ENCODE results near the gene PDCL3. TPM values are rescaled to one million over a fixed set of nuclear protein-coding genes. Genes with fewer than 3 reads are reported as not detected.

Gene PDCL3
- polyA plus RNA-seq, 1 donor from 2014 or later: 18.5 TPM

- TF ChIP-seq RAD21 (conservative IDR thresholded peaks at IDR 0.05): no peak
Observed at GRCh38 chr2:100535855-100536254, 26.9 kb upstream of the PDCL3 start (continued).

- no peaks in the 10 kb centered on the region for H3F3A ChIP-seq (ENCODE audit: insufficient read depth, low read length, poor library complexity, severe bottlenecking)
- H3K9ac ChIP-seq (ENCODE audit: low read length): no peak overlapping the region
- no peaks in the 10 kb centered on the region for H3K9me3 ChIP-seq (ENCODE audit: low read length)
- H3K27ac ChIP-seq (ENCODE audit: low read length): no peak overlapping the region
- H3K79me2 ChIP-seq (replicated peaks; ENCODE audit: insufficient read depth, low read length): no peaks in the 10 kb centered on the region
- no peaks in the 10 kb centered on the region for H4K20me1 ChIP-seq (ENCODE audit: insufficient read depth)
- H3K9me2 ChIP-seq (ENCODE audit: insufficient read depth, low read length): no peaks in the 10 kb centered on the region
- H3K4me2 ChIP-seq (ENCODE audit: low read length): no peak overlapping the region
- H3K27me3 ChIP-seq (ENCODE audit: insufficient read depth, low read depth, low read length): no peaks in the 10 kb centered on the region
- H2AFZ ChIP-seq (ENCODE audit: low read depth, low read length): no peak overlapping the region
- H3K4me3 ChIP-seq (ENCODE audit: low read length): no peak overlapping the region
- no peaks in the 10 kb centered on the region for H3K36me3 ChIP-seq (ENCODE audit: insufficient read depth, low read length)
- TF ChIP-seq RAD21 (conservative IDR thresholded peaks at IDR 0.05) (no peak), SMC3 (conservative IDR thresholded peaks at IDR 0.05; ENCODE audit: poor library complexity) (no peak), POLR2AphosphoS5 (IDR thresholded peaks at IDR 0.05) (no peak), MXI1 (conservative IDR thresholded peaks at IDR 0.05; ENCODE audit: poor library complexity, severe bottlenecking) (no peak), EZH2 (IDR thresholded peaks at IDR 0.05; ENCODE audit: borderline replicate concordance, insufficient read depth, low read length, poor library complexity, severe bottlenecking) (no peak), EP300 (conservative IDR thresholded peaks at IDR 0.05; ENCODE audit: poor library complexity, severe bottlenecking) (no peak), CTCF (IDR thresholded peaks at IDR 0.05; ENCODE audit: poor library complexity, severe bottlenecking) (no peak), REST (IDR thresholded peaks at IDR 0.05; ENCODE audit: borderline replicate concordance) (no peak), TAF1 (IDR thresholded peaks at IDR 0.05; ENCODE audit: low read depth) (no peak)
Observed at GRCh38 chr2:100537918-100538317, 24.9 kb upstream of the PDCL3 start.

- Histone ChIP-seq H3K9ac (ENCODE audit: low read length) (no peak overlapping the region), H3K4me3 (ENCODE audit: low read length) (no peak overlapping the region), H3K9me2 (ENCODE audit: insufficient read depth, low read length) (no peaks in the 10 kb centered on the region), H3F3A (ENCODE audit: insufficient read depth, low read length, poor library complexity, severe bottlenecking) (no peaks in the 10 kb centered on the region), H3K9me3 (ENCODE audit: low read length) (peaks cover 2% of the 10 kb centered on the region), H3K4me2 (ENCODE audit: low read length) (no peak overlapping the region), H2AFZ (ENCODE audit: low read depth, low read length) (no peak overlapping the region), H3K27ac (ENCODE audit: low read length) (no peak overlapping the region), H3K79me2 (replicated peaks; ENCODE audit: insufficient read depth, low read length) (no peaks in the 10 kb centered on the region), H3K36me3 (ENCODE audit: insufficient read depth, low read length) (no peaks in the 10 kb centered on the region), H4K20me1 (ENCODE audit: insufficient read depth) (no peaks in the 10 kb centered on the region), H3K27me3 (ENCODE audit: insufficient read depth, low read depth, low read length) (no peaks in the 10 kb centered on the region)
- TF ChIP-seq CTCF (IDR thresholded peaks at IDR 0.05; ENCODE audit: poor library complexity, severe bottlenecking) (no peak), EZH2 (IDR thresholded peaks at IDR 0.05; ENCODE audit: borderline replicate concordance, insufficient read depth, low read length, poor library complexity, severe bottlenecking) (no peak), REST (IDR thresholded peaks at IDR 0.05; ENCODE audit: borderline replicate concordance) (no peak), TAF1 (IDR thresholded peaks at IDR 0.05; ENCODE audit: low read depth) (no peak), EP300 (conservative IDR thresholded peaks at IDR 0.05; ENCODE audit: poor library complexity, severe bottlenecking) (no peak), SMC3 (conservative IDR thresholded peaks at IDR 0.05; ENCODE audit: poor library complexity) (no peak), POLR2AphosphoS5 (IDR thresholded peaks at IDR 0.05) (no peak), MXI1 (conservative IDR thresholded peaks at IDR 0.05; ENCODE audit: poor library complexity, severe bottlenecking) (no peak), RAD21 (conservative IDR thresholded peaks at IDR 0.05) (no peak)
Observed at GRCh38 chr2:100539221-100539620, 23.6 kb upstream of the PDCL3 start.
